BE2C (cell line): Measurements from ENCODE around the gene ROPN1B.
"Not testable (repeated sequence)": the region's sequence is repeated elsewhere in the genome, so short reads cannot be mapped to it uniquely, and the experiment has no call there.

ENCODE experiments used
- DNase-seq: peaks from one replicate; pipeline ENCODE4 v3.0.0-alpha.2; 2020
- H3K27me3 ChIP-seq: fragments of 250-450 bp; sonication (Bioruptor Pico); 2 replicates; pipeline ENCODE4 v1.5.1; 2020; ENCODE audit warnings: mild to moderate bottlenecking
- H3K36me3 ChIP-seq: fragments of 250-450 bp; sonication (Bioruptor Pico); 2 replicates; pipeline ENCODE4 v1.5.1; 2020; ENCODE audit warnings: mild to moderate bottlenecking
- H3K4me1 ChIP-seq: fragments of 250-450 bp; sonication (Bioruptor Pico); 2 replicates; pipeline ENCODE4 v1.5.1; 2020
- H3K4me3 ChIP-seq: 2 replicates; pipeline ENCODE4 v1.5.1; 2011; ENCODE audit warnings: low read depth, low read length
- H3K9me3 ChIP-seq: fragments of 250-450 bp; sonication (Bioruptor Pico); 2 replicates; pipeline ENCODE4 v1.5.1; 2020
- TF ChIP-seq, protein P1 (sequence below): IDR thresholded peaks from 2 replicates; pipeline ENCODE4 v1.5.1; 2012; ENCODE audit warnings: mild to moderate bottlenecking, low read depth, low read length

Gene ROPN1B

GRCh38 chr3:125935252-125935874 lies 33.6 kb upstream of the ROPN1B start:
- not testable (repeated sequence) for H3K4me1 ChIP-seq, H3K4me3 ChIP-seq, H3K36me3 ChIP-seq, H3K27me3 ChIP-seq, H3K9me3 ChIP-seq, DNase-seq

GRCh38 chr3:125936210-125936815 lies 32.7 kb upstream of the ROPN1B start:
- DNase-seq, result peak; percentile 55
- H3K36me3 ChIP-seq, H3K4me1 ChIP-seq, H3K9me3 ChIP-seq, H3K4me3 ChIP-seq, H3K27me3 ChIP-seq: not testable (repeated sequence)
- TF ChIP-seq, protein P1, sequence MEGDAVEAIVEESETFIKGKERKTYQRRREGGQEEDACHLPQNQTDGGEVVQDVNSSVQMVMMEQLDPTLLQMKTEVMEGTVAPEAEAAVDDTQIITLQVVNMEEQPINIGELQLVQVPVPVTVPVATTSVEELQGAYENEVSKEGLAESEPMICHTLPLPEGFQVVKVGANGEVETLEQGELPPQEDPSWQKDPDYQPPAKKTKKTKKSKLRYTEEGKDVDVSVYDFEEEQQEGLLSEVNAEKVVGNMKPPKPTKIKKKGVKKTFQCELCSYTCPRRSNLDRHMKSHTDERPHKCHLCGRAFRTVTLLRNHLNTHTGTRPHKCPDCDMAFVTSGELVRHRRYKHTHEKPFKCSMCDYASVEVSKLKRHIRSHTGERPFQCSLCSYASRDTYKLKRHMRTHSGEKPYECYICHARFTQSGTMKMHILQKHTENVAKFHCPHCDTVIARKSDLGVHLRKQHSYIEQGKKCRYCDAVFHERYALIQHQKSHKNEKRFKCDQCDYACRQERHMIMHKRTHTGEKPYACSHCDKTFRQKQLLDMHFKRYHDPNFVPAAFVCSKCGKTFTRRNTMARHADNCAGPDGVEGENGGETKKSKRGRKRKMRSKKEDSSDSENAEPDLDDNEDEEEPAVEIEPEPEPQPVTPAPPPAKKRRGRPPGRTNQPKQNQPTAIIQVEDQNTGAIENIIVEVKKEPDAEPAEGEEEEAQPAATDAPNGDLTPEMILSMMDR, result peak; percentile 46

GRCh38 chr3:125936891-125937290 lies 32.1 kb upstream of the ROPN1B start:
- not testable (repeated sequence) for H3K27me3 ChIP-seq, H3K4me1 ChIP-seq, DNase-seq, H3K9me3 ChIP-seq, H3K36me3 ChIP-seq, H3K4me3 ChIP-seq

- H3K9me3 ChIP-seq, H3K4me3 ChIP-seq, H3K27me3 ChIP-seq, H3K4me1 ChIP-seq, H3K36me3 ChIP-seq, DNase-seq: not testable (repeated sequence)
Measured at GRCh38 chr3:125947806-125948205, 21.2 kb upstream of the ROPN1B start.

- not testable (repeated sequence) for H3K4me3 ChIP-seq, H3K27me3 ChIP-seq, H3K36me3 ChIP-seq, H3K4me1 ChIP-seq, H3K9me3 ChIP-seq, DNase-seq
Measured at GRCh38 chr3:125948901-125949300, 20.1 kb upstream of the ROPN1B start.

DNA sequence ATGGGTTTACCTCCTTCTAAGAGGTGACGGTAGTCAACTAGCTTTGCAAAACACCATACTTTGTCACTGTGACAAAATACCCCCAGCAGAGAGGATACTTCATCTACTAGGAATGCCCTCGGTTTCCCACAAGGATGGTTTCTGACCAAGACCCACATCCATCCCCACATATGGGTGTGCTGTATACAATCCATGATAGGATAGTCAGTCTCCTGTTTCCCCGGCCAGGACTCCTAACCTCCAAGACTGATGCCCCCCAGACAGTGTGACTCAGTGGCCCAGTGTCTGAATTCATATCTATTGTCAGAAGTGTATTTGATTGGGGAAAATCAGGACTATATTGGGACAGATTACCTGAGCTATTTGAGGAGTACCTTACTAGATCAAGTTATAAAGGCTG lies 17.8 kb upstream of the ROPN1B start:
- not testable (repeated sequence) for H3K9me3 ChIP-seq, H3K36me3 ChIP-seq, H3K4me3 ChIP-seq, H3K27me3 ChIP-seq, H3K4me1 ChIP-seq, DNase-seq

- not testable (repeated sequence) for H3K4me3 ChIP-seq, H3K4me1 ChIP-seq, H3K9me3 ChIP-seq, DNase-seq, H3K27me3 ChIP-seq, H3K36me3 ChIP-seq
Measured at GRCh38 chr3:125957020-125957419, 12.0 kb upstream of the ROPN1B start.

DNA sequence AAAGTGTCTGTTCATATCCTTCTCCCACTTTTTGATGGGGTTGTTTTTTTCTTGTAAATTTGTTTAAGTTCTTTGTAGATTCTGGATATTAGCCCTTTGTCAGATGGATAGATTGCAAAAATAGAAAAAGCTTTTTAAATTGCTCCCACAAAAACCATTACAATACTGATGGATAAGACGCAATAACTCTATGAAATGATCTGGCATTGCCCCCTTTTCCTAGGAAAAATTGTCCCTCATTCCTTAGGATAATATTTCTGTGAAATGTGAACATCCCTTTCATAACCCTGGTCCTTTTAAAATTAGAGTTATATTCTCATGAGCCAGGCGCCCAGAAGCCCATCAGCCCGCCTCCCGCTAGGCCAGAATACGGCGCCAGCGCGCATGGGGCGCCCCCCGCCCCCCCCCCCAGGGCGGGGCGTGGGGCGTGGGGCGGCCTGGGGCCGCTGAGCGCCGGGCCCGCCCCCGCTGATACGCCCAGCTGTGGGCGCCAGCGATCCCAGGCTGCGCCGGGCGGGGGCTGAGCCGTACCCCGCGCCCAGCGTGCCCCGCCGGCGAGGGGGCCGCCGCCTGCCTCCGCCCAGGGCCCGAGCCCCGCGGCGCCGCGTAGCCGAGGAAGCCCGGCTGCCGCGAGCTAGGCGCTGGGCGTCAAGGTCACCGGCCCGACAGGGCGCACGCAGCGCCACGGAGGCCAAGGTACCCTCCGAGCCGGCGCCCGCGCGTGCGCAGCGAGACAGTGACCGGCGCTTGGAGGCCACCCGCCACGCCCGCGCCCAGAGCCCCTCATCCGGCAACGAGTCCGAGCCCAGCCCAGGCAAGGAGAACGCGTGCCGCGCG lies 11.1 kb upstream of the ROPN1B start:
- Histone ChIP-seq H3K36me3 (no peaks in the 10 kb centered on the region), H3K9me3 (no peaks in the 10 kb centered on the region), H3K4me3 (no peak overlapping the region), H3K27me3 (no peaks in the 10 kb centered on the region), H3K4me1 (no peaks in the 10 kb centered on the region)
- TF ChIP-seq, protein P1, result no peak
- DNase-seq, result peak; percentile 5

GRCh38 chr3:125958511-125959316 lies 10.3 kb upstream of the ROPN1B start:
- Histone ChIP-seq H3K4me3 (no peak overlapping the region), H3K4me1 (no peaks in the 10 kb centered on the region), H3K36me3 (no peaks in the 10 kb centered on the region), H3K9me3 (no peaks in the 10 kb centered on the region), H3K27me3 (peaks cover 3% of the 10 kb centered on the region; the same call in 1 of the 2 replicates)
- TF ChIP-seq, protein P1, result no peak
- DNase-seq, result peak; percentile 7
